Kidney epithelial cell (primary cell): ENCODE data around the gene CDIP1. TPM values are rescaled to one million over a fixed set of nuclear protein-coding genes. Genes with fewer than 3 reads are reported as not detected.
"Not testable (repeated sequence)": the region's sequence is repeated elsewhere in the genome, so short reads cannot be mapped to it uniquely, and the experiment has no call there.

ENCODE experiments used
- DNase-seq: peaks from one replicate; pipeline ENCODE4 v3.0.0-alpha.2; 2010; ENCODE audit warnings: low read depth
- H3K27me3 ChIP-seq: 2 replicates; pipeline ENCODE4 v1.6.0; 2011; ENCODE audit warnings: low read length; ENCODE audit not compliant: control insufficient read depth, insufficient read depth
- H3K36me3 ChIP-seq: 2 replicates; pipeline ENCODE4 v1.5.1; 2011; ENCODE audit warnings: low read length; ENCODE audit not compliant: control insufficient read depth, insufficient read depth
- H3K4me3 ChIP-seq: 2 replicates; pipeline ENCODE4 v1.5.1; 2011; ENCODE audit warnings: low read depth, mild to moderate bottlenecking, control low read depth, low read length
- CTCF ChIP-seq: IDR thresholded peaks from 2 replicates; pipeline ENCODE4 v1.5.1; 2011; ENCODE audit warnings: mild to moderate bottlenecking, moderate library complexity, low read length, control low read depth, inconsistent platforms; ENCODE audit not compliant: insufficient read depth, poor library complexity, severe bottlenecking
- total RNA-seq: library from RNA; depleted of rRNA; stranded (reverse); fragments of >200 nt; gene quantifications from 2 replicates; pipeline ENCODE4 v1.2.3, GENCODE V29; 2015

Gene CDIP1
- total RNA-seq, 1 donor from 2014 or later = 16.8 TPM

GRCh38 chr16:4576008-4576407, 37.4 kb upstream of the CDIP1 start:
- no peak for TF ChIP-seq CTCF
- Histone ChIP-seq H3K27me3 (peaks cover 3% of the 10 kb centered on the region), H3K4me3 (no peak overlapping the region), H3K36me3 (no peaks in the 10 kb centered on the region)
- DNase-seq = no peak

GRCh38 chr16:4574919-4575705, 36.5 kb upstream of the CDIP1 start:
- Histone ChIP-seq H3K27me3 (peaks cover 4% of the 10 kb centered on the region), H3K4me3 (no peak overlapping the region), H3K36me3 (no peaks in the 10 kb centered on the region)
- TF ChIP-seq CTCF = no peak
- DNase-seq = no peak

GRCh38 chr16:4573926-4574325, 35.4 kb upstream of the CDIP1 start:
- H3K27me3 ChIP-seq, H3K36me3 ChIP-seq, H3K4me3 ChIP-seq, DNase-seq: not testable (repeated sequence)

- Histone ChIP-seq H3K36me3 (no peaks in the 10 kb centered on the region), H3K4me3 (no peak overlapping the region)
- no peak for TF ChIP-seq CTCF
Observed at GRCh38 chr16:4572715-4573114, 34.1 kb upstream of the CDIP1 start.

GRCh38 chr16:4570688-4571321, 32.2 kb upstream of the CDIP1 start:
- peaks cover 4% of the 10 kb centered on the region for H3K27me3 ChIP-seq
- no peak for DNase-seq
- TF ChIP-seq CTCF = no peak
- H3K4me3 ChIP-seq = no peak overlapping the region
- H3K36me3 ChIP-seq = no peaks in the 10 kb centered on the region

More at GRCh38 chr16:4572715-4573114, 34.1 kb upstream of the CDIP1 start:
- no peak for DNase-seq
- peaks cover 4% of the 10 kb centered on the region for H3K27me3 ChIP-seq

- TF ChIP-seq CTCF = no peak
- Histone ChIP-seq H3K27me3 (peaks cover 4% of the 10 kb centered on the region), H3K4me3 (no peak overlapping the region), H3K36me3 (no peaks in the 10 kb centered on the region)
- DNase-seq = no peak
Observed at GRCh38 chr16:4570086-4570485, 31.5 kb upstream of the CDIP1 start.
